Ishikawa (cell line): ENCODE data around the gene PAPLN.

Experiments used
- CEBPB ChIP-seq: IDR thresholded peaks from 2 replicates; pipeline ENCODE4 v1.6.1; 2012
- CREB1 ChIP-seq: IDR thresholded peaks from 2 replicates; pipeline ENCODE4 v1.6.1; 2012; ENCODE audit warnings: low read depth
- RAD21 ChIP-seq: IDR thresholded peaks from 2 replicates; pipeline ENCODE4 v1.6.1; 2012; ENCODE audit warnings: low read depth
- REST ChIP-seq: IDR thresholded peaks from 2 replicates; pipeline ENCODE4 v1.6.1; 2012; ENCODE audit warnings: low read depth, mild to moderate bottlenecking
- YY1 ChIP-seq: IDR thresholded peaks from 2 replicates; pipeline ENCODE4 v1.6.1; 2012; ENCODE audit warnings: low read depth

- TF ChIP-seq REST (no peak), CEBPB (no peak), YY1 (no peak), CREB1 (no peak), RAD21 (no peak)
These were observed 11.8 kb downstream of the PAPLN start for GRCh38 chr14:73249108-73249507.
